NCI-H345 (cell line): Measurements from ENCODE around the gene TRHDE.
"Not testable (repeated sequence)": the region's sequence is repeated elsewhere in the genome, so short reads cannot be mapped to it uniquely, and the experiment has no call there.

Source experiments
- DNase-seq: peaks from one replicate; lab custom pipeline; 2025; lab: John Stamatoyannopoulos, UW

TRHDE gene

GRCh38 chr12:72511906-72512305, 239.7 kb downstream of the TRHDE start:
- DNase-seq: no peak

DNA sequence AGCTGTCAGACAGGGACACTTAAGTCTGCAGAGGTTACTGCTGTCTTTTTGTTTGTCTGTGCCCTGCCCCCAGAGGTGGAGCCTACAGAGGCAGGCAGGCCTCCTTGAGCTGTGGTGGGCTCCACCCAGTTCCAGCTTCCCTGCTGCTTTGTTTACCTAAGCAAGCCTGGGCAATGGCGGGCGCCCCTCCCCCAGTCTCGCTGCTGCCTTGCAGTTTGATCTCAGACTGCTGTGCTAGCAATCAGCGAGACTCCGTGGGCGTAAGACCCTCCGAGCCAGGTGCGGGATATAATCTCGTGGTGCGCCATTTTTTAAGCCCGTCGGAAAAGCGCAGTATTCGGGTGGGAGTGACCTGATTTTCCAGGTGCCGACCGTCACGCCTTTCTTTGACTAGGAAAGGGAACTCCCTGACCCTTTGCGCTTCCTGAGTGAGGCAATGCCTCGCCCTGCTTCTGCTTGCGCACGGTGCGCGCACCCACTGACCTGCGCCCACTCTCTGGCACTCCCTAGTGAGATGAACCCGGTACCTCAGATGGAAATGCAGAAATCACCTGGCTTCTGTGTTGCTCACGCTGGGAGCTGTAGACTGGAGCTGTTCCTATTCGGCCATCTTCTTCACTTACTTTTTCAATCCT, 248.0 kb downstream of the TRHDE start:
- DNase-seq: not testable (repeated sequence)

DNA sequence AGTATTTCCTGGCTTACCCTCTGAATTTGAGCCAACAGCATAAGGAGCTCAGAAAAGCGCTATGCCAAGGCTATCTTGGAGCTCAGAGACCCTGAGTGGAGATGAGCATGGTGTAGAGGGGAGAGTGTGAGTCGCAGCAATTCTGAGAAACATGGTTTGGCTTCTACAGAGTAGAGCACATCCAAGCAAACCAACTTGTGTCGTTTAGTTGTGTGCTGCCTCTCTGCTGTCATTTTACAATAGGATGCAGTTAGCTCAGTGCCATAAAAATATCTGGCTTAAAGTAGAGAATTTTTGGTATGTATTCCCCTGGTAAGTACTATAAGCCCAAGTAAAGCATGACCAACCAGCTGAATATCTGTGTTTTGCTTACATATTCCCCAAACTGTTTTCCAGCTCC, 249.2 kb downstream of the TRHDE start:
- DNase-seq: no peak

DNA sequence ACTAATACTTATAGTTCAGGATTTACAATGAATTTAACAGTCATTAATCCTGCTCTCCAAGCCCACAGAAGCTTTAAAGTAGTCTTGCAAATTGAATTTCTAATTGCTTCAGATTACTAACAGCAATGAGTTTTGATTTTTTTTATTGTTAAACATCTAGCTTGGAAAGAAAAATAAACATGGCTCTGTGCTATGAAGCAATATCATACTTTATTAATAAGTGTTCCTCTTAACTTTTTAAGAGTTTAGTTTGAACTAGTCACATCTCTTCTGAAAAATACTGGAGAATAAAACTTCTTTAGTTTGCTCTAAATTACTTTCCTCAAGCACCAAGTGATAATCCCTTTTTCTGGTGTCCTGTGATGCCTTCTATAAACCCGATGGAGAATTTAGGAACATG, 250.2 kb downstream of the TRHDE start:
- DNase-seq: no peak

GRCh38 chr12:72523754-72524153, 251.6 kb downstream of the TRHDE start:
- DNase-seq: no peak

DNA sequence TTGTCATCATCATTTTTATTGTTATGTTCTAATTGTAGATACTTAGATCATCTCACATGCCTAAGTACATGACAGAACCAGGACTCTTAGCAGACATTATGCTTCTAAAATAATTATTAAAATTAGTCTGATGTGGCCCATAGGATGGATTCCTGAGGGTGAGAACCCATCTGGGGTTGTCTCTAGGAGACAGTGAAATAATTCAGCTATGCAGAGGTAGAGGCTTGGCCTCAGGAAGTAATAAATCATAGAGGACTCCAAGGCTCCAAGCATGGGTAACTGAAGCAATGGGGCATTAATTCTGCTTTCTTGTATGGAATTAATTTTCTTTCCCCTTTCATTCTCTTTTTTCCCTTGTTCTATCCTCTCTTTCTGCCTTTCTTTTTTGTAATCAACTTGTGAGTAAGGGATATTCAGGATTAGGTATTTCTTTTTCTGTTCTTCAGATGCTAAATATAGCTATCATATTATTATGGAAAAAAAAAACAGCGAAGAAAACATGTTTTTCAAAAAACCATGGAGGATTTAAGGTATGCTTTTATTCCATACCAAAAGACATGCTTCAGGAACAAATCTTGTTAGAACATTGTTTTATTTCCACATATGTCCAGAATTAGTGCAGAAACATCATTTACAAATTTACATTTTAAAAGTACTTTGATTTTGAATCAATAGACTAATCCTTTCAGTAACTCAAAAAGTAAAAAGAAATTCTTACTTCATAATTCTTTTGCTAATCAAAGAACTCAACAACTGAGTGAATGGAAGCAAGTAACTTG, 263.2 kb downstream of the TRHDE start:
- no peak for DNase-seq

- no peak for DNase-seq
Observed at GRCh38 chr12:72540811-72541210, 268.6 kb downstream of the TRHDE start.

- DNase-seq: no peak
Observed at GRCh38 chr12:72543777-72544467, 271.8 kb downstream of the TRHDE start.

DNA sequence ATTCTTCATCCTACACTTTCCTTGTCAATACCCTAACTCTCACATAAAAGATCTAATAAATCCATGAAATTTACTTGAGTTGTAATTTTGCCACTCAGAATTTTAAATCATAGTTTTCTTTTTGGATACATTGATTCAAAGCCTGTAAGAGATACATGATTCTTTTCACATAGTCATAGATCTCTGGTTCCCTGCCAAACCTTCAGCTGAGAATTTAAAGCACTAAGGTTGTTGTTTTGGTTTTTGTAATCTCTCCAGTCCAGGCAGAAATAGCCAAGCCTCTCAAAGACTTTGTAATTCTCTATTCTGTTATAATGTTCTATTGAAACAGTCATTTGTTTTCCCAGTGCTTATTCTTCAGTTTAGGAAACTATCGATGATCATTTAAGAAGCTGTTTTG, 273.9 kb downstream of the TRHDE start:
- no peak for DNase-seq

- no peak for DNase-seq
Observed at GRCh38 chr12:72547573-72547972, 275.4 kb downstream of the TRHDE start.

DNA sequence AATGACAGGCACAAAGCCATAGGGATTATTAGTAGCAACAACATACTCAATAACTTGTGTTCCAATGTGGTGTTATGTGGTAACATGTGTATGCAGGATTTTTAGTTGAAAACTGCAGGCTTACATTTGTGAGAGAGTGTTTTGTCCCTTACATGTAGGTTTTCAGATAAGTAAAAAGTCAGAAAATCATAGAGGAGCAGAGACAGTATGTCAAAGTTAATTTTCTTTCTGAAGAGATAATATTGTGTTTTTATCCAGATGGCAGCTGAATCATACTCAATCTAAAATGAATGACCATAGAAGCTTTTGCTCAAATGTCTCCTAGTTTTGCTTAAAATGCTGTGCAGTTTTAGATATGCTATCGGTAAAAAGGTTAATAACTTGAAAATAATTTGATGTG, 277.0 kb downstream of the TRHDE start:
- DNase-seq: no peak

GRCh38 chr12:72560003-72560769, 288.0 kb downstream of the TRHDE start:
- no peak for DNase-seq

- DNase-seq: no peak
Observed at GRCh38 chr12:72570601-72571000, 298.4 kb downstream of the TRHDE start.

- DNase-seq: peak; percentile 47
Observed at GRCh38 chr12:72574138-72574537, 302.0 kb downstream of the TRHDE start.

- DNase-seq: no peak
Observed at GRCh38 chr12:72578327-72578726, 306.2 kb downstream of the TRHDE start.

GRCh38 chr12:72586456-72586855, 314.3 kb downstream of the TRHDE start:
- DNase-seq: no peak

- DNase-seq: no peak
Observed at GRCh38 chr12:72602581-72602980, 330.4 kb downstream of the TRHDE start.

DNA sequence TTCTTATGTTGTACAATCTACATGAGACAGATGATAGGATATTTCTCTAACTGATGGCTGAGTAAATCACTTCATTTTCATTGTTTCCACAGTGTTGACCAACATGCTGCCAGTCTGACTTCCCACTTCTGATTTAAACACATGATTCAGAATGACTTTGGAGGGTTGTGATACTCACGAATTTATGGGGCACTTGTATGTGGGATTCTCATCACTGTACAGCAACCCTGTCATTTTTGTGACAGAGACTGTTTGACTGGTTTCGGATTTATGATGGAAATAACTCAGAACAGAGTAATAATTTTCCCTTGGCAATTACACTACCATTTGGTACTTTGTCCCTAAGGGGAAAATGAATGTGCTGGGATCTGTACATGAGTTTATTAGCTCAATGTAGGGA, 333.8 kb downstream of the TRHDE start:
- DNase-seq: no peak

GRCh38 chr12:72610342-72610741, 338.2 kb downstream of the TRHDE start:
- DNase-seq: peak; percentile 48

GRCh38 chr12:72610854-72611358, 338.7 kb downstream of the TRHDE start:
- peak; percentile 29 for DNase-seq

GRCh38 chr12:72612171-72612570, 340.0 kb downstream of the TRHDE start:
- DNase-seq: peak; percentile 10

DNA sequence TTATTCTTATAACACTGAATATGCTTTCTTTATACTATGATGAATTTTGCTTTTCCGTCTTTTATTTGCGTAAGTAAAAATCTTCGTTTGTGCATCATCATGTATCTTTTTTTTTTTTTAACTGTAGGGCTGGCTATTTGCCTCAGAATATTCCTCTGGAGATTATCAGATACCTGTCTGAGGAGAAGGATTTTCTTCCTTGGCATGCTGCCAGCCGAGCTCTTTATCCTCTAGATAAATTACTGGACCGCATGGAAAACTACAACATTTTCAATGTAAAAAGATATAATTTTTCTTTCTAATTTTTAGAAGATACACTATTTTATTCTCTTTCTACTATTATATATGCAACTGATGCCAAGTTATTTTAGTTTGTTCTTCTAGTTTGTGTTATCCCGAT, 346.6 kb downstream of the TRHDE start:
- no peak for DNase-seq
